Peyer's patch (tissue), 4 donors: ENCODE results near the gene CAMSAP1.

Experiments used
- CTCF ChIP-seq, 6 experiments: fragments of 450-650 bp in 4 of 6; fragments of 200-600 bp in 2 of 6; sonication (generic) in 1 of 6; IDR thresholded peaks; one replicate each; pipeline ENCODE4 v1.5.1; 2017 to 2019; ENCODE audit warnings: antibody characterized with exemption in 6 of 6, mild to moderate bottlenecking in 3 of 6, moderate library complexity in 1 of 6
- POLR2A ChIP-seq, 2 donors: fragments of 450-650 bp; IDR thresholded peaks; one replicate each; pipeline ENCODE4 v1.5.1; 2017; ENCODE audit warnings: antibody characterized with exemption in 2 of 2, mild to moderate bottlenecking in 2 of 2, moderate library complexity in 2 of 2

- TF ChIP-seq POLR2A (IDR thresholded peaks at IDR 0.05): no peak
- no peak for TF ChIP-seq CTCF (IDR thresholded peaks at IDR 0.05)
Measured at GRCh38 chr9:135766707-135767106, 140.6 kb downstream of the CAMSAP1 start.
